Measurements from ENCODE around the gene JAZF1.
"Not testable (repeated sequence)": the region's sequence is repeated elsewhere in the genome, so short reads cannot be mapped to it uniquely, and the experiment has no call there.

The JAZF1 gene

DNA sequence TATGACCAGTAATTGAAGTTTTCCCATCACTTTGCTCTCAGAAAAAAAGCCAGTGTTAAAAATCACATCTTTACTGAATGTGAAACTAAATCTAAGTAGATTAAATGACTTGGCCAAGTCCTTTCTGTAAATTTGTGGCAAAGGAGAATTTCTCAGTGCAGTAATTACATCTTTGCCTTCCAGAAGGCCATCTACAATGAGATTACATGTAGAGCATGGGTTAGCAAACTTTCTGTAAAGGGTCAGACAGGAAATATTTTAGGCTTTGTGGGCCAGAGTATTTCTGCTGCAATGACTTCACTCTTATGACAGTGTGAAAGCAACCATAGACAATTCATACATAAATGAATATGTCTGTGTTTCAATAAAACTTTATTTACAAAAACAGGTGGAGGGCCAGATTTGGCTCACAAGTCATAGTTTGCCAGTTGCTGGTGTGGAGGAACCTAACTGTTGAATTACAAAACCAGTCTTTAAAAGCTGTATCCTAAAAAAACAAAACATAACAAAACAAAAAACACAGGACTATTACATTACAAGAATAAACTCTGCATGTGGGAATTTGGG lies 249.6 kb downstream of the JAZF1 start:
- no peak for DNase-seq

GRCh38 chr7:27929127-27929526 lies 251.5 kb downstream of the JAZF1 start:
- DNase-seq = no peak

DNA sequence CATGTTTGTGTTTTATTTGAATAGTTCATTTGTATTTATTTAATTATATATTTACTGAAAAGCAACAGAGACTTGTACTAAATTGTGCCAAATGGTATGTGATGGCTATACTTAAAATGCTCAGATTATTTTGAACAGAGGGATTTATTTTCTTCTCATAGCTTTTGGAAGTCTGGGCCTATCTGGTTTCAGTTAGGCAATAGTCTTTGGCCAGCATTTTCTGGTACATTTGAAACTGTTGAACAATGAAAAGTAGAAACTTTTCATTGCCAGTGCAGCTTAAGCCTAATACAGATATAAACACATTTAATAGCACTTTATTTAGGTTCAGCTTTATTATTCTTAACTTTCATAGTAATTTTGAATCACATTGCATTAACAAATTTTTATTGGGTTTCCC lies 252.6 kb downstream of the JAZF1 start:
- no peak for DNase-seq

- DNase-seq = no peak
Observed at GRCh38 chr7:27925573-27926201, 254.9 kb downstream of the JAZF1 start.

DNA sequence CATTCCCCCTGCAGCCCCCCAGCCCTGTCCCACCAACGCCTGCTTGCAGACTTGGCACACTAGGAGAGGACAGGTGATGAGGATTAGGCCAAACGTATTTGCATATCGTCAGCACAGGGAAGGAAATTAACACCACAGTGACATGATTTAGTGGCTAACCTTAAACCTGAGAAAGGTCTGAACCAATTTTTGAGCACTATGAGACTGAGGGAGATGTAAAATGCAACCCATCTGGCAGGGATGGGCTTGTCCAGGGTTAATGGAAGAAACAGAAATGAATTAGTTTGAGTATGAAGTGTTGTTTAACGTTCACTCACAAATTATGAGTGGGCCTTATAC lies 257.0 kb downstream of the JAZF1 start:
- no peak for DNase-seq

DNA sequence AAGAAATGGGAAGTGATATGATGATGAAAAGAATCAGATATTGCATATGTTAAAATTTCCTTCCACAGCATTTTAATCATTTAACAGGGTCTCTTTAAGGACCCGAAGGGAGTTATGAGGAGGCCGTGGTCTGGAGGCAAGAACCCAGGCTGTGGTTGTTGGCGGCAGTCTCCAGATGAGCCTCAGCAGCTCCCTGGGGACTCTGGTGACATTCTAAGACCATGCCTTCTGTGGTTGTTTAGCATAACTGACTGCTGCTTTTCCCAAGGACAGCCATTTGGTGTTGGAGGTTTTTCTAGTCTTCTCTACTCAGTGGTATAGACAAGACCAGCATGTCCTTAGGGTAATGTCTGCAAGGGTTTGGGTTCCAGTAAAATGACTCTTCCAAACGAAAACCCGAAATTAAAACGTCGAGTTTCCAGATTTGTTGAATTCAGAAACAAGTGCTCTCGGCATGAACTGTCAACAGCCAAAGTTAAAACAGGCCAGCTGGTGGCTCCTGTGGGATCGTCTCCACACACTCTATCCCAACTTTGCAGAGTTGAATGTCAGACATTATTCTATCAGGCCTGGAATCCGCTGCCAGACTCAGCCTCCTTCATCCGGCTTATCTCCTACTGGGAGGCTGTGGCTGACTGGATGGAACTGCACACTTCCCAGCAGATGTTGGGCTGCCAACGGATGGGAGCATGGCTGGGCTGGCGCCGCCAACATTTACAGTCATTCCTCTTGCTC lies 257.5 kb downstream of the JAZF1 start:
- no peak for DNase-seq

- DNase-seq = not testable (repeated sequence)
Observed at GRCh38 chr7:27922389-27922788, 258.2 kb downstream of the JAZF1 start.

GRCh38 chr7:27921081-27921836 lies 259.3 kb downstream of the JAZF1 start:
- peak; percentile 75 to 87 (median 86) for DNase-seq

DNA sequence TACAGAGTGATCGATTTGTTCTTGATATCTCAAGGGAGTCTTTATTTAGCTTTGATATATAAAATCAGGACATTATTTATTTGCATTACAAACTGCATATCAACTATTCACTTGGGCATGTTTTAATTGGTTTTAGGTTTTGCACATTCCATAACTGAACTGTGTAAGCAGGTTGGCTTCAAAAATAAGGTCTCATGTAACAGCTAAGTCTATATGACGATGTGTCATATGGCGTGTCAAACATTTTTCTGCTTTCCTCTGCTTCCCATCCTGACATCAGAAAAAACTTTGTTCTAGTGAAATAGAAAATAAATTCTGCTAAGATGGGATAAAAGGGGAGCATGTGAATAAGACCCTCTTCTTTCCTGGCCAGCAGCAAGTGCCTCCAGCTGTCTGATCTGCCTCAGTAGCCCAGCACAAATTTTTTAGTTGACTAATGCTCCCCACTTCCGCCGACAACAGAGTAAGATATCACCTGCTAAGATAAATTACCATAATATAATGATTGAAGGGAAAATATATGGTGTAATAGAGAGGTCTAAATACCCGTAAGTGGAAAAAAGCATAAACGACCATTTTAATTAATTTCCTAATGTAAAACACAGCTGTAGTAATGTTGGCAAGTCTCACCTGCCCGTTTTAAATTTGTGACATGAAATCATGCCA lies 260.2 kb downstream of the JAZF1 start:
- no peak for DNase-seq

- DNase-seq = no peak
Observed at GRCh38 chr7:27918503-27918902, 262.1 kb downstream of the JAZF1 start.

GRCh38 chr7:27917774-27918314 lies 262.8 kb downstream of the JAZF1 start:
- peak in 1 of 3 donors; percentile 12 for DNase-seq

DNA sequence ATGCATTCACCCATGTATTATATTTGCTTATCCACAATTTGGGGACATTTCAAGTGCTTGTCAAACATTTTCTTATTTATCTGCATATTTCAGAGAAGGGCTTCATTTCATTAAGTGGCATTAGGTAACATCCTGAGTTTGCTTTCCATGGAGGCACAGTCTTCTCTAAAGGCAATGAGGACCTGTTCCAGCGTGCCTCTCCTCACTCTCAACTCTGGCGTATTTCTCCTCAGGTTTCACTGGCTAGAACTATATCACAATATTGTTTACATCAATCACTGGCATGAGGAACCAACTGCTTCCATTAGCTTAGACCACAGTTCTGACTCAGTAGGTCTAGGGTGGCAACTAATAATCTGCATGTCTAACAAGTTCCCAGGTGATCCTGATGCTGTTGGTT lies 263.5 kb downstream of the JAZF1 start:
- no peak for DNase-seq

- DNase-seq = no peak
Observed at GRCh38 chr7:27916372-27916771, 264.2 kb downstream of the JAZF1 start.

DNA sequence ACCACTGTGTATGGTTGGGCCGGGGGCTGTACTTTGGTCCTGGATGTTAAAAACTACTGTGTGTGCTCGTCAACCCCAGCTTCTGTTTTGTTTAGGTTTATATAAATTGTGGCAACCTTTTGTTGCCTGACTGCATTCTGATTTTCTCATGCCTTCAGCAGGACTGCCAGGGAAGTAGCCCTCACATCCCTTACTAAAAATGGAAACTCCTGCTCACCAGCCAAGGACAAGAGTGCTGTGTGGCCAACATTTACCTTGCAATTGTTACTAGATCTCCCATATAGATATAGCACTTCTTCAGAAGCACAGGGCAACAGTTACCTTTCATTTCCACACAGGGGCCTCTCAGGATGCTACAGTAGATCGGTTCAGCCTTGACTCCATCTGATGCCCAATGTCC lies 266.2 kb downstream of the JAZF1 start:
- no peak for DNase-seq

- no peak for DNase-seq
Observed at GRCh38 chr7:27912751-27913150, 267.8 kb downstream of the JAZF1 start.

DNA sequence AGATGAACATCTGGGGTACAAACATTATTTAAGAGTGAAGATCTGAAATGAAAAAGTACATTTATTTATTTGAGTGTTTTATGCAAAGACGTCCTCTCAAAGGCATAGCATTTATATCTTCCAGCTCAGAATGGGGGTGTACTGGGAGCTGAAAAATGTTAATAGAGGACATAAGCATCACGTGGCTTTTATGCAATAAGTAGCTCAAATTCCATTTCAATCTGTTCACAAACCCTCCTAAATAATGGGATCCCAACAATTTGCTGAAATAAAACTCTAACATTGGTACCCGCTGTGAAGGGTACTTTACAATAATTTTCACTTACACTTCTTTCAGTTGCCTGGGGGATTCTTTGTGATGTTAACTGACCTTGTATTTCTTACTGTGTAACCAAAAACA lies 268.7 kb downstream of the JAZF1 start:
- no peak for DNase-seq

- DNase-seq = no peak
Observed at GRCh38 chr7:27910326-27910725, 270.3 kb downstream of the JAZF1 start.

DNA sequence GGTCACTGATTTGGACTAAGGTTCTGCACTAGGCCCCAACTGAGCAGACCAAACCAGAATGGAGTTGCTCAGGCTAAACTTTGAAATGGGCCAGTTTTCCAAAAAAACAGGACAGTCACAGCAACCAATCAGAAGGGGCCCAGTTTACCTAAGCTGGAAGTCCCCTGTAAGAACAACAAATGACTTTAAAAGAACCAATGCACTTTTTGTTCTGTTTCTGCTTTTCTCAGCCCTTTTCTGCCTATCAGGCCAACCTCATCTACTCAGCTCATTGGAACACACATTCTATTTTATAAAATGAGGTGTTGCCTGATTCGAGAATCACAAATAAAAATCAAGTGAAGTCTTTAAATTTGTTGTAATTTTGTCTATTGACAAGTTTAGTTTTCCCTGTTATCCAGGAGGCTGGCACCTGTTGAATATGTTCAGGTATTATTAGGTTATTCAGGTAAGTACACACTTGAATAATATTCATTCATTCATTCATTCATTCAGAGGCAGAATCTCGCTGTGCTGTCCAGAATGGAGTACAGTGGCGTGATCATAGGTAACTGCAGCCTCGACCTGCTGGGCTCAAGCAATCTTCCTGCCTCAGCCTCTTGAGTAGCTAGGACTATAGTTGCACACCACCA lies 271.9 kb downstream of the JAZF1 start:
- no peak for DNase-seq

- no peak for DNase-seq
Observed at GRCh38 chr7:27906385-27907091, 274.1 kb downstream of the JAZF1 start.

- DNase-seq = peak in 1 of 3 donors; percentile 3
Observed at GRCh38 chr7:27905951-27906350, 274.6 kb downstream of the JAZF1 start.

DNA sequence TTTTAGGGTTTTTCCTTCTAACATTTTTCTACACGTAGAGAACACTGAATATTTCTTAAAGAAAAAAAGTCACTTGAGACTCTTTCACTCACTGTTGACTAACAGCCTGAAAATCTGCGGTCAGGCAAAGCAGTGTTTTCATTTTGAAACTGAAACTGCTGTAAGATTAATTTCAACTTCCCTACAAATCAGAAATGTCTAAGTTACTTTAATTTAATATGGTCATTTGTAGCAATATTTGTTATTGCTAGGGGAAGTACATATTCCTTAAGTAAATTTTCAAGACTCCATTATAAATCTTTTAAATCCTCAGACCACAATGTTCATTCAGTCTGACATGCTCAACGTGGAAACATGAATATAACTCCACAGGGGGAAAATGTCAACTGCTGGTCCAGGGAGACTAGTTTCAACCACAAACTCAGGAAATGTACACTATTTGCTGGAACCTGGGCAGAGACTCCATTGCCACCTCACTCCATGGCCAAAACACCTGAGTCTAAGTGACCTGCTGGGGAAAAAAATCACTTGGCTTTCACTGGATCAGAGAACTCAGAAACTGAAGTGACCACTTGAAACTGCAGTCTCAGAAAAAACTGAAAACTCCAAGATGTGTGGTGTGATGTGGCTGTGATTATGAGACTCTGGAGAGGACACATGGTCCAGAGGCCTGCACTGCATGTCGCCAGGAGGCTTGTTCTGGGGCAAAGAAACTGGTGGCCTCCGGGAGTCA lies 279.4 kb downstream of the JAZF1 start:
- peak; percentile 73 to 91 (median 89) for DNase-seq
